Transverse colon (tissue), 4 donors: ENCODE results near the gene PUDP.

Experiments
- POLR2A ChIP-seq: fragments of 450-650 bp; IDR thresholded peaks from one replicate; pipeline ENCODE4 v1.6.1; 2016; ENCODE audit warnings: antibody characterized with exemption, mild to moderate bottlenecking, moderate library complexity
- POLR2AphosphoS5 ChIP-seq, 3 donors: sonication (generic); formaldehyde crosslinking; IDR thresholded peaks; one replicate each; pipeline ENCODE4 v1.6.1; 2016; ENCODE audit warnings: antibody characterized with exemption in 3 of 3
- TF ChIP-seq, protein P1 (sequence below), 5 experiments: fragments of 200-600 bp in 3 of 5; fragments of 450-650 bp in 2 of 5; sonication (generic) in 3 of 5; IDR thresholded peaks; 1 replicate in 2 of 5; 2 replicates in 3 of 5; pipeline ENCODE4 v1.5.1; 2016 to 2017; ENCODE audit warnings: antibody characterized with exemption in 5 of 5, inconsistent platforms in 3 of 5, mild to moderate bottlenecking in 2 of 5, moderate library complexity in 1 of 5

- TF ChIP-seq, protein P1, sequence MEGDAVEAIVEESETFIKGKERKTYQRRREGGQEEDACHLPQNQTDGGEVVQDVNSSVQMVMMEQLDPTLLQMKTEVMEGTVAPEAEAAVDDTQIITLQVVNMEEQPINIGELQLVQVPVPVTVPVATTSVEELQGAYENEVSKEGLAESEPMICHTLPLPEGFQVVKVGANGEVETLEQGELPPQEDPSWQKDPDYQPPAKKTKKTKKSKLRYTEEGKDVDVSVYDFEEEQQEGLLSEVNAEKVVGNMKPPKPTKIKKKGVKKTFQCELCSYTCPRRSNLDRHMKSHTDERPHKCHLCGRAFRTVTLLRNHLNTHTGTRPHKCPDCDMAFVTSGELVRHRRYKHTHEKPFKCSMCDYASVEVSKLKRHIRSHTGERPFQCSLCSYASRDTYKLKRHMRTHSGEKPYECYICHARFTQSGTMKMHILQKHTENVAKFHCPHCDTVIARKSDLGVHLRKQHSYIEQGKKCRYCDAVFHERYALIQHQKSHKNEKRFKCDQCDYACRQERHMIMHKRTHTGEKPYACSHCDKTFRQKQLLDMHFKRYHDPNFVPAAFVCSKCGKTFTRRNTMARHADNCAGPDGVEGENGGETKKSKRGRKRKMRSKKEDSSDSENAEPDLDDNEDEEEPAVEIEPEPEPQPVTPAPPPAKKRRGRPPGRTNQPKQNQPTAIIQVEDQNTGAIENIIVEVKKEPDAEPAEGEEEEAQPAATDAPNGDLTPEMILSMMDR (IDR thresholded peaks at IDR 0.05) = no peak
- TF ChIP-seq POLR2AphosphoS5 (IDR thresholded peaks at IDR 0.05) = no peak
- TF ChIP-seq POLR2A = no peak
Measured at GRCh38 chrX:7086384-7086783, 61.6 kb downstream of the PUDP start.
